ENCODE results near the gene REEP3.
A peak's percentile ranks its signal among the peaks of the same experiment; 100 is the strongest.
"Not testable (repeated sequence)": the region's sequence is repeated elsewhere in the genome, so short reads cannot be mapped to it uniquely, and the experiment has no call there.

REEP3 gene

GRCh38 chr10:63630085-63630930 lies 109.1 kb downstream of the REEP3 start:
- DNase-seq (ENCODE audit: low spot score) = peak; percentile 94

GRCh38 chr10:63630931-63631680 lies 109.9 kb downstream of the REEP3 start:
- peak; percentile 21 for DNase-seq (ENCODE audit: low spot score)

- peak; percentile 37 for DNase-seq (ENCODE audit: low spot score)
These were observed 110.8 kb downstream of the REEP3 start for GRCh38 chr10:63631991-63632390.

GRCh38 chr10:63633677-63634487 lies 112.7 kb downstream of the REEP3 start:
- peak; percentile 33 for DNase-seq (ENCODE audit: low spot score)

GRCh38 chr10:63634488-63635065 lies 113.4 kb downstream of the REEP3 start:
- peak; percentile 24 for DNase-seq (ENCODE audit: low spot score)

- DNase-seq (ENCODE audit: low spot score) = no peak
These were observed 115.6 kb downstream of the REEP3 start for GRCh38 chr10:63636812-63637211.

GRCh38 chr10:63637901-63638327 lies 116.7 kb downstream of the REEP3 start:
- DNase-seq (ENCODE audit: low spot score) = no peak

GRCh38 chr10:63641366-63641765 lies 120.2 kb downstream of the REEP3 start:
- DNase-seq (ENCODE audit: low spot score) = no peak

GRCh38 chr10:63641799-63642198 lies 120.6 kb downstream of the REEP3 start:
- no peak for DNase-seq (ENCODE audit: low spot score)

- DNase-seq (ENCODE audit: low spot score) = no peak
These were observed 121.6 kb downstream of the REEP3 start for GRCh38 chr10:63642808-63643207.

- peak; percentile 8 for DNase-seq (ENCODE audit: low spot score)
These were observed 123.4 kb downstream of the REEP3 start for GRCh38 chr10:63644418-63645142.

- no peak for DNase-seq (ENCODE audit: low spot score)
These were observed 124.0 kb downstream of the REEP3 start for GRCh38 chr10:63645195-63645594.

GRCh38 chr10:63646491-63646890 lies 125.3 kb downstream of the REEP3 start:
- no peak for DNase-seq (ENCODE audit: low spot score)

GRCh38 chr10:63651864-63652263 lies 130.7 kb downstream of the REEP3 start:
- DNase-seq (ENCODE audit: low spot score) = no peak

GRCh38 chr10:63653747-63654146 lies 132.5 kb downstream of the REEP3 start:
- DNase-seq (ENCODE audit: low spot score) = no peak

GRCh38 chr10:63657761-63658160 lies 136.6 kb downstream of the REEP3 start:
- DNase-seq (ENCODE audit: low spot score) = no peak

GRCh38 chr10:63660941-63661340 lies 139.7 kb downstream of the REEP3 start:
- not testable (repeated sequence) for DNase-seq (ENCODE audit: low spot score)

GRCh38 chr10:63661347-63661746 lies 140.1 kb downstream of the REEP3 start:
- DNase-seq (ENCODE audit: low spot score) = no peak

GRCh38 chr10:63664341-63664885 lies 143.2 kb downstream of the REEP3 start:
- DNase-seq (ENCODE audit: low spot score) = no peak

- DNase-seq (ENCODE audit: low spot score) = not testable (repeated sequence)
These were observed 143.9 kb downstream of the REEP3 start for GRCh38 chr10:63665006-63665580.

Data from GM03348 (cell line).